Ovary (tissue), 9 donors: ENCODE data around the gene CD300LB. TPM values are rescaled to one million over a fixed set of nuclear protein-coding genes. Genes with fewer than 3 reads are reported as not detected.

ENCODE experiments used
- DNase-seq, 5 donors: peaks; one replicate each; pipeline ENCODE4 v3.0.0-alpha.2; 2019 to 2020
- H3K27ac ChIP-seq, 2 donors: fragments of 200-600 bp; one replicate each; pipeline versions ENCODE4 v1.5.1 to v1.8.0; 2019 to 2022
- H3K27me3 ChIP-seq: fragments of 200-600 bp; one replicate; pipeline ENCODE4 v1.8.0; 2022
- H3K36me3 ChIP-seq: fragments of 200-600 bp; sonication (generic); one replicate; pipeline ENCODE4 v1.5.1; 2019
- H3K4me1 ChIP-seq: one replicate; pipeline ENCODE4 v1.8.1; 2013; ENCODE audit warnings: mild to moderate bottlenecking, moderate library complexity; ENCODE audit not compliant: insufficient read depth
- H3K4me3 ChIP-seq: fragments of 200-600 bp; sonication (generic); one replicate; pipeline ENCODE4 v1.5.1; 2017
- H3K9me3 ChIP-seq, 2 donors: fragments of 200-600 bp in 1 of 2; sonication (generic) in 1 of 2; one replicate each; pipeline versions ENCODE4 v1.5.1 to v1.8.1; 2013 to 2019; ENCODE audit warnings: mild to moderate bottlenecking in 1 of 2, moderate library complexity in 1 of 2
- EP300 ChIP-seq: sonication (generic); formaldehyde crosslinking; IDR thresholded peaks from one replicate; pipeline ENCODE4 v1.6.1; 2017; ENCODE audit warnings: antibody characterized with exemption
- POLR2A ChIP-seq: fragments of 450-650 bp; IDR thresholded peaks from one replicate; pipeline ENCODE4 v1.6.1; 2017; ENCODE audit warnings: antibody characterized with exemption, mild to moderate bottlenecking, moderate library complexity
- WGBS, 3 donors: extraction: QIAGEN DNeasy Blood & Tissue Kit in 1 of 3; methylation state at CpG; one replicate each; pipeline versions ENCODE4 v1.1.5 to v1.1.7; 2013 to 2017; 5-methylcytosine and 5-hydroxymethylcytosine counted together
- intact Hi-C, 4 donors: fragments of 100-400 bp; cut with DNase I; formaldehyde crosslinking; loops; one replicate each; pipeline versions ENCODE4 v1.11.0 to v1.15.1; 2022 to 2023
- polyA plus RNA-seq, 2 donors: library from polyadenylated mRNA; stranded (reverse); fragments of 200-250 nt in 1 of 2; fragments of 350-450 nt in 1 of 2; fragmentation: Illumina TruSeq in 1 of 2; extraction: RNeasy Lipid Tissue Mini Kit (QIAGEN cat#74804) in 1 of 2; gene quantifications; one replicate each; pipeline ENCODE4 v1.2.3, GENCODE V29; 2013 to 2014
- total RNA-seq, 7 donors: library from RNA; depleted of rRNA in 2 of 7; stranded (reverse); fragments of >200 nt in 2 of 7; fragmentation: NEBNext Ultra II Directional in 3 of 7; extraction: Animal tissue kit (Norgen Biotek cat#: 25700) in 3 of 7; gene quantifications; one replicate each; pipeline versions ENCODE4 v1.1.0 to v1.2.4, GENCODE V29; 2016 to 2023
- TF ChIP-seq, protein P1 (sequence below), 3 donors: fragments of 450-650 bp in 2 of 3; fragments of 200-600 bp in 1 of 3; IDR thresholded peaks; one replicate each; pipeline versions ENCODE4 v1.5.1 to v1.8.0; 2016 to 2022; ENCODE audit warnings: antibody characterized with exemption in 3 of 3, mild to moderate bottlenecking in 1 of 3
- donor health status: DM: no; HTN: no; CAD: no; lungs with moderate emphysema.
- donor health status: DM: no; HTN: no; CAD: no.
- donor health status: Bipolar disorder and iron deficiency.
- donor health status: DM: yes; HTN: yes; CAD: no.
- donor health status: DM: no; HTN: no; CAD: no.
- donor health status: DM: yes; HTN: yes; CAD: no.

CD300LB gene
- total and polyA plus RNA-seq, 9 donors = 0.11 to 0.69 (median 0.27) TPM; not detected in 2

DNA sequence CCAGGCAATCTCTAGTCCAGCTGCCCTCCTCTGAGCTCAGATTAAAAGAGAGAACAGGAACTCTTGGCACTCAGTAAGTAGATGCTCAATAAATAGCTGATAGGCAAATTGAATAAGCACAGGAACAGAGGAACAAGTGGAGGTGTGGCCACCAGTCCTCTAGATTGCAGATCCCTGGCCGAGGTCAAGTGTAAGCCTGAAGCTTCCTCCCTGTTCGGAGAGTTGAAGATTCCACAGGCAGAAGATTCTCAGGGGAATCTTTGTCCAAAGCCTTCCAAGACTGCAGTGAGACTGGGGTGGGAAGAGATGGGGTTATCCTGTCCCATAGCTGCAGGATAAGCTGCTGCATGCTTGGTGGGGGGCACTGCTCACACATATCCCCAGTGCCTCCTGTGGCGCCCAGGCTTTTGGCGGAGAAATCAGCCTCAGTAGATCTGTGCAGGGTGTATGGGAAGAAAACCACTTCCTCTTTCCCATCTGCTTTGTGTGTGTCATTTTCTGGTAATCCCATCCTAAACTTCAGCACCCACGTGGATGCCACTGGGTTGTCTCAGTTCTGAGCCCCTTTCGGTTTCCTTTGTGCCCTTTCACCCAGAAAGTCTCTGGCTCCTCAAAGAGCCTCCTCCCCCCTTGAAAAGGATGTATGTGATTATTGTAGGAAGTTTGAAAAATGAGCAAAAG is 52.7 kb downstream of the CD300LB start:
- DNase-seq = no peak
- Histone ChIP-seq H3K27me3 (no peaks in the 10 kb centered on the region), H3K27ac (no peak overlapping the region), H3K36me3 (no peaks in the 10 kb centered on the region), H3K9me3 (peaks cover 0 to 4% of the 10 kb centered on the region in 2 donors), H3K4me1 (no peaks in the 10 kb centered on the region), H3K4me3 (no peak overlapping the region)
- intact Hi-C loops = no loop called here
- TF ChIP-seq, protein P1, sequence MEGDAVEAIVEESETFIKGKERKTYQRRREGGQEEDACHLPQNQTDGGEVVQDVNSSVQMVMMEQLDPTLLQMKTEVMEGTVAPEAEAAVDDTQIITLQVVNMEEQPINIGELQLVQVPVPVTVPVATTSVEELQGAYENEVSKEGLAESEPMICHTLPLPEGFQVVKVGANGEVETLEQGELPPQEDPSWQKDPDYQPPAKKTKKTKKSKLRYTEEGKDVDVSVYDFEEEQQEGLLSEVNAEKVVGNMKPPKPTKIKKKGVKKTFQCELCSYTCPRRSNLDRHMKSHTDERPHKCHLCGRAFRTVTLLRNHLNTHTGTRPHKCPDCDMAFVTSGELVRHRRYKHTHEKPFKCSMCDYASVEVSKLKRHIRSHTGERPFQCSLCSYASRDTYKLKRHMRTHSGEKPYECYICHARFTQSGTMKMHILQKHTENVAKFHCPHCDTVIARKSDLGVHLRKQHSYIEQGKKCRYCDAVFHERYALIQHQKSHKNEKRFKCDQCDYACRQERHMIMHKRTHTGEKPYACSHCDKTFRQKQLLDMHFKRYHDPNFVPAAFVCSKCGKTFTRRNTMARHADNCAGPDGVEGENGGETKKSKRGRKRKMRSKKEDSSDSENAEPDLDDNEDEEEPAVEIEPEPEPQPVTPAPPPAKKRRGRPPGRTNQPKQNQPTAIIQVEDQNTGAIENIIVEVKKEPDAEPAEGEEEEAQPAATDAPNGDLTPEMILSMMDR (IDR thresholded peaks at IDR 0.05) = no peak
- TF ChIP-seq POLR2A = no peak
- no peak for TF ChIP-seq EP300
- 39 to 54% (median 43%) methylated on average over 6 of the region's 6 CpGs for WGBS, 3 donors

DNA sequence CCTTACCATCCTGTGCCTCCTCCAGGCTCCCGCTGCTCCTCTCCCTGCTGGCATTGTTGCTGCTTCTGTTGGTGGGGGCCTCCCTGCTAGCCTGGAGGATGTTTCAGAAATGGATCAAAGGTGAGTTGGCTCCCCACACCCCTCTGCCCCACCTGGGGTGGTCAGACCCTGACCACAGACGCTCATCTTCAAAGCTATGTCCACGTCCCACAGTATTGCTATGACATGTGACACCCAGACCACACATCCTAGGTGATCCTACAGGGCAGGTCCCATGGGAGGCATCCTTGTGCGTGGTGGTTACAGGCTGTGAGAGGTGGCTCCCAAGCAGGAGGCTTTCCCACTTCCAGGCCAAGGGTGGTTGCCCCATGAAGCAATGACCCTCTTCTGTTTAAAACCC is 53.9 kb downstream of the CD300LB start:
- peaks cover 0 to 4% of the 10 kb centered on the region in 2 donors for H3K9me3 ChIP-seq
- intact Hi-C loops = no loop called here
- H3K36me3 ChIP-seq = no peaks in the 10 kb centered on the region
- 62 to 68% (median 66%) methylated on average over 4 of the region's 4 CpGs for WGBS, 3 donors
- H3K4me3 ChIP-seq = no peak overlapping the region
- H3K4me1 ChIP-seq = no peaks in the 10 kb centered on the region
- TF ChIP-seq EP300 (no peak), POLR2A (no peak)
- TF ChIP-seq, protein P1 (IDR thresholded peaks at IDR 0.05) = no peak
- H3K27me3 ChIP-seq = no peaks in the 10 kb centered on the region
- no peak for DNase-seq
- no peak overlapping the region for H3K27ac ChIP-seq

DNA sequence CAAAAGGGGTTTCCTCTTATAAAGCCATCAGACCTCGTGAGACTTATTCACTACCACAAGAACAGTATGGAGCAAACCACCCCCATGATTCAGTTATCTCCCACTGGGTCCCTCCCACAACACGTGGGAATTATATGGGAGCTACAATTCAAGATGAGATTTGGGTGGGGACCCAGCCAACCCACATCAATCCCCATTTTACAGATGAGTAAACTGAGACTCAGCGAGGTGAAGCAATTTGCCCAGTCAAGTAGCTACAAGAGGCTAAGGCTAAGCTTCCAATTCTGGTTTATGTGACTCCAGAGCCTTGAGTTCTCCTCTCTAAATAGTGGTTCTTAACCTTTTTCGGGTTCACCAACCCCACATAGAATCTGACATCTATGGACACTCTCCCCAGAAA is 56.1 kb downstream of the CD300LB start:
- no peaks in the 10 kb centered on the region for H3K4me1 ChIP-seq
- TF ChIP-seq POLR2A = no peak
- 80 to 87% (median 87%) methylated on average over 4 of the region's 4 CpGs for WGBS, 3 donors
- no peak overlapping the region for H3K4me3 ChIP-seq
- no peaks in the 10 kb centered on the region for H3K27me3 ChIP-seq
- no peaks in the 10 kb centered on the region for H3K36me3 ChIP-seq
- intact Hi-C loops = no loop called here
- no peak overlapping the region for H3K27ac ChIP-seq
- DNase-seq = no peak
- peaks cover 0 to 4% of the 10 kb centered on the region in 2 donors for H3K9me3 ChIP-seq

DNA sequence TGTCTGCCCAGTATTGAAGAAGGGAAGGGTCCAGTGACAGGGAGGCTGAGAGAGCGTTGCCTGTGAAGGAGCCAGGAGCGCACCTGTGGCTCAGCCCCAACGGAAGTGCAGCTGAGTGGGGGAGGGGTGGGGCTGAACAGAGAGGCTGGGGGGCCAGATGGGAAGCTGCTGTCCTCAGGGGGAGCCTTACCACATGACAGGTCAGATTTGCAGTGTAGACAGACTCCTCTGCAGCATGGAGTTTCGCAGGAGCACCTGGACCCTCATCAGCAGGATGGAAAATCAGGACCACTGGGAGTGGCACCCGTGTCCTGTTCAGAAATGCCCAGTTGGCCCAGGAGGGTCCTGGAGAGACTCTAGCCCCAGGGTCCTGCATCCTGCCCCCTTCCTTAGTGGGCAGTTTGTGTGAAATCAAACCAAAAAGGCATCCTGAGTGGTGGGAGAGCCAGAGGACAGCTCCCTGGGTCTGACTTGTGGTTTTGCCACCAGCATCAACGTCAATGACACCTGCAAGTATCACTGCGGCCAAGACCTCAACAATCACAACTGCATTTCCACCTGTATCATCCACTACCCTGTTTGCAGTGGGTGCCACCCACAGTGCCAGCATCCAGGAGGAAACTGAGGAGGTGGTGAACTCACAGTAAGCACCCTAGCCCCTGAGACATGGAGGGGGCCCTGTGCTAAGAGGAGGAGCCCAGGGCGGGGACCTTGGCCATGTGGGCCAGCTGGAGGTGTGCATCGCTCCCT is 57.1 kb downstream of the CD300LB start:
- Histone ChIP-seq H3K9me3 (peaks cover 0 to 4% of the 10 kb centered on the region in 2 donors), H3K4me1 (no peaks in the 10 kb centered on the region), H3K36me3 (no peaks in the 10 kb centered on the region), H3K4me3 (no peak overlapping the region), H3K27me3 (no peaks in the 10 kb centered on the region), H3K27ac (no peak overlapping the region)
- DNase-seq = no peak
- intact Hi-C loops = no loop called here
- TF ChIP-seq POLR2A = no peak
- TF ChIP-seq, protein P1 (IDR thresholded peaks at IDR 0.05) = no peak
- WGBS, 3 donors = 64 to 81% (median 75%) methylated on average over 9 of the region's 9 CpGs

DNA sequence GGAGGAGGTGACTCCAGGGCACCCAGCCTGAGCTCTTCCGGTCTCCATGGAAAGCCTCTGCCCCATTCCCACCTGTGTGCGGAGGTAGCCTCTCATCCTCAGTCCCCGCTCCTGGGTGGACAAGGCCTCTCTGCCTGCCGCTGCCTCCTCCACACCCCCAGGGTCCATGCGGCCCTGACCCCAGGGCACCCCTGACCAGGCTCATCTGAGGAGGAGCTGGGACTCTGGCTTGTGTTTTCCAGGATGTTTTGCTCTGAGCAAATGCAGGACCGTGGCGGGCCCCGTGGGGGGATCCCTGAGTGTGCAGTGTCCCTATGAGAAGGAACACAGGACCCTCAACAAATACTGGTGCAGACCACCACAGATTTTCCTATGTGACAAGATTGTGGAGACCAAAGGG is 58.0 kb downstream of the CD300LB start:
- no peak overlapping the region for H3K4me3 ChIP-seq
- H3K36me3 ChIP-seq = no peaks in the 10 kb centered on the region
- TF ChIP-seq, protein P1 (IDR thresholded peaks at IDR 0.05) = no peak
- TF ChIP-seq POLR2A (no peak), EP300 (no peak)
- intact Hi-C loops = no loop called here
- no peaks in the 10 kb centered on the region for H3K4me1 ChIP-seq
- peaks cover 0 to 4% of the 10 kb centered on the region in 2 donors for H3K9me3 ChIP-seq
- WGBS, 3 donors = 47 to 64% (median 52%) methylated on average over 8 of the region's 8 CpGs
- no peak for DNase-seq
- H3K27ac ChIP-seq = no peak overlapping the region
- H3K27me3 ChIP-seq = no peaks in the 10 kb centered on the region
